OCI-LY3 (cell line): Measurements from ENCODE around the gene PHTF2.
"Not testable (repeated sequence)": the region's sequence is repeated elsewhere in the genome, so short reads cannot be mapped to it uniquely, and the experiment has no call there.

Experiments used
- CTCF ChIP-seq: fragments of 200-600, 300-600 bp; sonication (generic); IDR thresholded peaks from 2 replicates; pipeline ENCODE4 v1.5.1; 2014; ENCODE audit warnings: antibody characterized with exemption, low read length, low read depth
- EZH2phosphoT487 ChIP-seq: fragments of 200-600 bp; shearing (Covaris generic); IDR thresholded peaks from 2 replicates; pipeline ENCODE4 v1.6.1; 2018; ENCODE audit warnings: antibody characterized with exemption, mixed run types, low read depth

GRCh38 chr7:77836425-77836824 is 37.9 kb downstream of the PHTF2 start:
- TF ChIP-seq CTCF, EZH2phosphoT487: not testable (repeated sequence)
